WI38 (cell line): ENCODE measurements around the gene RUSC1.

Experiments
- H3K4me3 ChIP-seq: 2 replicates; pipeline ENCODE4 v1.5.1; 2011; ENCODE audit warnings: low read depth, mild to moderate bottlenecking, control low read depth, low read length
- TF ChIP-seq, protein P1 (sequence below): IDR thresholded peaks from 2 replicates; pipeline ENCODE4 v1.5.1; 2012; ENCODE audit warnings: low read depth, mild to moderate bottlenecking, control low read depth, low read length

Gene RUSC1

DNA sequence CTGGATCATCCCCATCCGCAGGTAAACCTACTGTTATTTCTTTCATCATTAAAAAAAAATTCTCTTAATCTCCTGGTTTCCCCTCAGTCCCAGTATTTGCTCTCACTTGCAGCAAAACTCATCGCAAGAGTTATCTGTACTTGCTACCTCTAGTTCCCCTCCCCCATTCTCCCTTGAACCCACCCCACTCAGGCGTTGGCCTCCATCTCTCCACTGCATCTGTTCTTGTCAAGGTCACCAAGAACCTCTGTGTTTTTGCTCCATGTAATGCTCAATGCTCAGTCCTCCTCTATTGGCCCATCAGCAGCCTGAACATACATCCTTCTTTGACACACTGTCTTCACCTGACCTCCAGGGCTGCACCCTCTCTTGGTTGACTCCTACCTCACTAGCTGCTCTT lies 24.0 kb upstream of the RUSC1 start:
- TF ChIP-seq, protein P1, sequence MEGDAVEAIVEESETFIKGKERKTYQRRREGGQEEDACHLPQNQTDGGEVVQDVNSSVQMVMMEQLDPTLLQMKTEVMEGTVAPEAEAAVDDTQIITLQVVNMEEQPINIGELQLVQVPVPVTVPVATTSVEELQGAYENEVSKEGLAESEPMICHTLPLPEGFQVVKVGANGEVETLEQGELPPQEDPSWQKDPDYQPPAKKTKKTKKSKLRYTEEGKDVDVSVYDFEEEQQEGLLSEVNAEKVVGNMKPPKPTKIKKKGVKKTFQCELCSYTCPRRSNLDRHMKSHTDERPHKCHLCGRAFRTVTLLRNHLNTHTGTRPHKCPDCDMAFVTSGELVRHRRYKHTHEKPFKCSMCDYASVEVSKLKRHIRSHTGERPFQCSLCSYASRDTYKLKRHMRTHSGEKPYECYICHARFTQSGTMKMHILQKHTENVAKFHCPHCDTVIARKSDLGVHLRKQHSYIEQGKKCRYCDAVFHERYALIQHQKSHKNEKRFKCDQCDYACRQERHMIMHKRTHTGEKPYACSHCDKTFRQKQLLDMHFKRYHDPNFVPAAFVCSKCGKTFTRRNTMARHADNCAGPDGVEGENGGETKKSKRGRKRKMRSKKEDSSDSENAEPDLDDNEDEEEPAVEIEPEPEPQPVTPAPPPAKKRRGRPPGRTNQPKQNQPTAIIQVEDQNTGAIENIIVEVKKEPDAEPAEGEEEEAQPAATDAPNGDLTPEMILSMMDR: no peak

DNA sequence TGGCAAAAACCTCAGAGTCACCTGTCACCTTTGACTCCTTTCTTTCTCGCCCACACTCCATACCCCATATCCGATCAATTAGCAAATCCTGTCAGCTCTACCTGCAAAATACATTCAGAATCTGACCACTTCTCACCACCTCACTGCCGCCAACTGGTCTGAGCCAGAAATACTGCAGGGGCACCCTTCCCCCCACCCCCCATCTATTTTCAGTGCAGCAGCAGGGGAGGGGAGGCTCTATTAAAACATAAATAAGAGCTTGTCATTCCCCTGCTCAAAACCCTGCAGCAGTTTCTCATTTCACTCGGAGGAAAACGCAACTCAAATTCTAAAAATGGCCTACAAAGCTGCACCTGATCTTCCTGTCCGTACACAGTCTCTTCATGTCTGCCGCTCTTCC lies 23.3 kb upstream of the RUSC1 start:
- H3K4me3 ChIP-seq: no peak overlapping the region
- TF ChIP-seq, protein P1: no peak

More for the DNA sequence above, 24.0 kb upstream of the RUSC1 start:
- no peak overlapping the region for H3K4me3 ChIP-seq

DNA sequence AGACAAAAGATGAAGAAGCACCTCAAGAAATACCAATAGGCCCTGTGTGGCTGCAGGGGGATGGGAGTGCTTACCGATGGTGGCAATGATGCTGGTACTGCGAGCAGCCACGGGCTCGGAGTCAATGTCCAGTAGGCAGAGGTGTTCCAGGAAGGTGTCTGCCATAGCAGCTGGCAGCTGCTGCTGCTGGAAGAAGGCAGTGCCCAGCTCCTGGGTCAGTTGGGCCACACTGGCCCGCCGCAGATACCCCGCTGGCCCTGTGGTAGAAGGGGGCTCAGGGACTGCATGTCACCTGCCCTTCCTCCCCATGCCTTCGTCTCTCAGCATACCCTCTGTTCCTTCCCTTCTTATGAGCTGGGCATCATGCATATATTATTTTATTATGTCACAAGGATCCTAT lies 20.7 kb upstream of the RUSC1 start:
- TF ChIP-seq, protein P1: no peak
- no peak overlapping the region for H3K4me3 ChIP-seq

DNA sequence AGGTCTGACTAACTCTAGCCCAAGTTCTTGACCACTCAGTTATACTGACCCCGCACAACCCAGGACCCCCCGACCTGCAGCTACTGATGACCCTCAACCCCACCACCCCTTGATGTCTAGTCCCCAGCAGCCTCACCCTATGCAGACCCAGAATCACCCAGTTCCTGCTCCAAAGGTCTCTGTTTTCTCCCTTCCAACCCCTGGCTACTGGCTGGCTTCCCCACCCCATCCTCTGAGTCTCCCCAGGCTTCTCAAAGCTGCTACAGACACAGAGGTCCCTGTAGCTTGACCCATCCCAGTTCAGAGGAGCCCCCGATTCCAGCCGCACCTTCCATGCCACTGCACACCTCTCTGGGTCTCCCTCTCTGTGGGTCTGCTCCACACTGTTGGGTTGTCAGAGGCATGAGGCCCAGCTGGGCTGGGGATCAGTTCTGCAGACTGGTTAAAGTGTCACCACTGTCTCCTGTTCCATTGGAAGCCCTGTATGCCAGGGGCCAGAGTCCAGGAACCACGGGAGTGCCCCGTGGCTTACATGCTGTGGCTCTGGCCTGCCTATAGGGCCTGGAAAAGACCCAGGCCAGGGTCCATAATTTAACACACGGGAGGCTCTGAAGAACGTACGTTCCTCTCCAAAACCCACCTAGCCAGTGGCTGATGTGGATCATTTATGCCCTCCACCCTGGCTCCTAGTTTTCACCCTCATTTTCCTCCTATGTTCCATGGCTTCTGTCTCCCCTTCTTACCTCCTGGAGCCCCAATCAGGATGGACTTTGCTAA lies 20.0 kb upstream of the RUSC1 start:
- TF ChIP-seq, protein P1: no peak

DNA sequence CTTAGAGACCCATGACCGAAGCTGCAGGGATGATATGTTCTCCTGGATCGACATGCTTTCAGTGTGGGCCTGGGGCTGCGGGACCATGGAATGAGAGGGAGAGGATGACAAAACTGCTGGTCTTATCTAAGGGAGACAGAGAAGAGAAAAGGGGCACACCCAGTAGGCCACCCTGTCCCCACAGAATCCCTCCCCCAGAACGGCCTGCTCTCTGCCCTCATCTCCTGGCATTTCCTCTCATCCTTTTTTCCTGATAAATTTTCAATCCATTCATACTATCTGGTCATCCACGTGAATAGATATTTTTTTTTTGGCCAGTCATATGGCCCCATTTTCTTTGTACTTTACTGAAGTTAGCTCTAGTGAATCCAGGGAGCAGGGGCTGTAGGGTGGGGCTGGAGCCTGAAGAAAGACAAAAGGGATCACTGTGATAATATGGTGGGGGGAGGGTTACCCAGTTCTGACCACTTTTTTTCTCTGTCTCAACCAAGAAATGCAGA lies 19.3 kb upstream of the RUSC1 start, which contains the start of gene PKLR:
Gene PKLR, minus strand, starts transcription at position 97 of the 500 bp plus-strand sequence. Its CDS starts 43 bp downstream, at position 54.
- TF ChIP-seq, protein P1: no peak
- no peak within 1 kb of the TSS for H3K4me3 ChIP-seq

More for the DNA sequence above, 20.0 kb upstream of the RUSC1 start:
- no peak overlapping the region for H3K4me3 ChIP-seq

DNA sequence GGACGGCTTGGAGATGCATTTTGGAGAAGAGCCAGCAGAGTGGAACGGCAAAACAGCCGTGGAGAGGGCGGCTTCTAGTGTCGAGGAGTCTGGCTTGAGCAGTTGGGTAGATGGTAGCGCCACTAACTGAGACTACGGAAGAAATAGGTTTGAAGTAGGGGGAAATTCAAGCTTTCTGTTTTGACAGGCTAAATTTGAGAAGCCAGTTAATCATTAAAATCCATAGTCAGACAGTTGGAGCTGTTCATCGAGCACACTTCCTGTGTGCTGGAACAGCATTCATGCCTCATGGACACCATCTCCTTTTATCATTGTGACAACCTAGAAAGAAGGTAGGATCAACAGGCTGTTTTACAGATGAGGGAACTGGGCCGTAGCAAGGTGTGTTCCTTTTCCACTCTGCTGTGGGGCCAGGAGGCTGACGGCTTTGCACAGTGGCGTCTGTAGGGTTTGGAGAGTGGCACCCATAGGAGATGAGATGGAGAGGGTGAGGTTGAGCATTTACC lies 16.1 kb upstream of the RUSC1 start:
- TF ChIP-seq, protein P1: no peak
- no peak overlapping the region for H3K4me3 ChIP-seq

DNA sequence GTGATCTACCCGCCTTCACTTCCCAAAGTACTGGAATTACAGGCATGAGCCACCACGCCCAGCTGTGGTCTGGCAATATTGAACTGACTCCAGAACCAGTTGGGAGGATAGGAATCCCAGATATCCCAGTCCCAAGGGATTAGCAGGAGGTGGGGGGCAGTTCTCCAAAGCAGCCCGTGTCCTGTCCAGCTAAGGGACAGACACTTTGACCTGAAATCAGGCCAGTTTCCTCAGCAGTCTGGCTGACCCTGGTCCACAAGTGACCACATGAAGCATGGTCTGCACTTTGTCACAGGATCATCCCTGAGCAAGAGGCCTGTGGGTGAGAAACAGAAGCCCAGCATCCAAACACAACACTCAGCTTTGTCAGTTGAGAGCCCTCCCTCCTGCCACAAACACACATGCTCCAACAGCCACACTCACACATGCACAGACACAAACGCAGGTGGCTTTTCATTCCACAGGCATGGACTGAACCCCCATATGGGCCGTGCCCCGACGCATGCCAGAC lies 14.8 kb upstream of the RUSC1 start:
- H3K4me3 ChIP-seq: no peak overlapping the region
- TF ChIP-seq, protein P1: no peak
